ENCODE results near the gene HS3ST5.

HS3ST5 gene

DNA sequence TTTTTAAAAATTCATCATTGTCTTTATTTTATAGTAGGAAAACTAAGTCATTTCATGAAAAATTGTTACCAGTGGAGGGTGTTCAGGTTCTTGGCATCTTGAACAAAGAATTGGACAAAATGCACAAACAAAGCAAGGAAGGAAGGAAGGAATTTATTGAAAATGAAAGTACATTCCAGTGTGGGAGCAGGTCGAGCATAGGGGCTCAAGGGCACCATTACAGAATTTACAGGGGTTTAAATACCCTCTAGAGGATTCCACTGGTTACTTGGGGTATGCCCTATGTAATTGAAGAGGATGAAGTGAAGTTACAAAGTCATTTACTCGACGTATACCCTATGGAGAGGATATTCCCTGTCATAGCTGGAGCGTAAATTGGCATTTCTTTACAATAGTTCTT, 334.5 kb downstream of the HS3ST5 start:
- in situ Hi-C loops (cut with MboI; ENCODE audit: low sequenced_read_pairs), result no loop called here

- in situ Hi-C loops (cut with MboI; ENCODE audit: low sequenced_read_pairs), result no loop called here
These were observed 335.3 kb downstream of the HS3ST5 start for GRCh38 chr6:114007516-114007915.
